ENCODE results near the gene RERE. TPM values are rescaled to one million over a fixed set of nuclear protein-coding genes. Genes with fewer than 3 reads are reported as not detected.

Gene RERE
- total RNA-seq, 2 experiments from 2014 or later = 73.1 to 211 TPM

- no TSS peak for BruUV-seq (replicated peaks)
- POLR2A ChIA-PET = interaction anchor here (0.5 to 3.3 kb wide), 20 partner anchors 10 to 196 kb away, joined by 3 to 18 read pairs (median 4); no protein-coding TSS in a partner anchor
- H3K9me3 ChIP-seq (ENCODE audit: low read length) = no peaks in the 10 kb centered on the region
- intact Hi-C loops (cut with micrococcal nuclease; ENCODE audit: unreplicated experiment) = loop anchor here (2.0 to 5.0 kb wide), 4 partner anchors 22 to 60 kb away; no protein-coding TSS in a partner anchor
- H3K36me3 ChIP-seq (ENCODE audit: insufficient read depth, low read length) = no peaks in the 10 kb centered on the region; the same call in 1 of the 2 replicates
- peak overlapping the region; percentile 52 for H3K4me3 ChIP-seq (ENCODE audit: low read depth, low read length, poor library complexity, severe bottlenecking)
- H4K20me1 ChIP-seq (ENCODE audit: insufficient read depth, low read length) = no peaks in the 10 kb centered on the region
- CTCF ChIA-PET (ENCODE audit: unreplicated experiment) = interaction anchor here (0.5 to 1.5 kb wide), 2 partner anchors 9 to 1202 kb away, joined by 3 to 5 read pairs; no protein-coding TSS in a partner anchor
- peak; percentile 90 for DNase-seq (ENCODE audit: low spot score)
- peak overlapping the region; percentile 84 for H3K27ac ChIP-seq (ENCODE audit: low read depth, low read length, poor library complexity, severe bottlenecking)
- peaks cover 77% of the 10 kb centered on the region for H3K4me1 ChIP-seq (ENCODE audit: insufficient read depth, low read length, poor library complexity, severe bottlenecking)
- H2AFZ ChIP-seq (ENCODE audit: low read length) = no peak overlapping the region
- H3K4me2 ChIP-seq (ENCODE audit: low read length) = peak overlapping the region; percentile 82
- no peaks in the 10 kb centered on the region for H3K9me2 ChIP-seq (ENCODE audit: insufficient read depth, low read length)
- no peak for TF ChIP-seq EZH2phosphoT487 (IDR thresholded peaks at IDR 0.05; ENCODE audit: borderline replicate concordance, low read depth, low read length)
- TF ChIP-seq CTCF (conservative IDR thresholded peaks at IDR 0.05; ENCODE audit: low read length) = no peak; the same call in 1 of the 2 replicates
- peaks cover 70% of the 10 kb centered on the region for H3K79me2 ChIP-seq (ENCODE audit: insufficient read depth, low read depth, low read length)
Observed at GRCh38 chr1:8472668-8473067, 344.8 kb downstream of the RERE start.

GRCh38 chr1:8471451-8471850 lies 346.0 kb downstream of the RERE start:
- Histone ChIP-seq H3K4me3 (ENCODE audit: low read depth, low read length, poor library complexity, severe bottlenecking) (no peak overlapping the region), H3K4me1 (ENCODE audit: insufficient read depth, low read length, poor library complexity, severe bottlenecking) (peaks cover 76% of the 10 kb centered on the region), H3K4me2 (ENCODE audit: low read length) (peak overlapping the region; percentile 82; the same call in 1 of the 2 replicates), H3K9me3 (ENCODE audit: low read length) (no peaks in the 10 kb centered on the region), H3K79me2 (ENCODE audit: insufficient read depth, low read depth, low read length) (peaks cover 62% of the 10 kb centered on the region), H3K27ac (ENCODE audit: low read depth, low read length, poor library complexity, severe bottlenecking) (no peak overlapping the region), H3K9me2 (ENCODE audit: insufficient read depth, low read length) (no peaks in the 10 kb centered on the region), H2AFZ (ENCODE audit: low read length) (no peak overlapping the region), H4K20me1 (ENCODE audit: insufficient read depth, low read length) (no peaks in the 10 kb centered on the region), H3K36me3 (ENCODE audit: insufficient read depth, low read length) (no peaks in the 10 kb centered on the region; the same call in 1 of the 2 replicates)
- DNase-seq (ENCODE audit: low spot score) = no peak
- TF ChIP-seq EZH2phosphoT487 (IDR thresholded peaks at IDR 0.05; ENCODE audit: borderline replicate concordance, low read depth, low read length) = no peak
- no peak for TF ChIP-seq CTCF (conservative IDR thresholded peaks at IDR 0.05; ENCODE audit: low read length)
- BruUV-seq (replicated peaks) = no TSS peak
- POLR2A ChIA-PET = interaction anchor here (0.6 to 3.3 kb wide), 10 partner anchors 11 to 62 kb away, joined by 3 to 18 read pairs (median 4); no protein-coding TSS in a partner anchor
- CTCF ChIA-PET (ENCODE audit: unreplicated experiment) = interaction anchor here (1.5 kb wide), 1 partner anchor 8 kb away, joined by 5 read pairs; no protein-coding TSS in a partner anchor
- intact Hi-C loops (cut with micrococcal nuclease; ENCODE audit: unreplicated experiment) = loop anchor here (5.0 kb wide), 1 partner anchor 61 kb away; no protein-coding TSS in a partner anchor

GRCh38 chr1:8468751-8469150 lies 348.7 kb downstream of the RERE start:
- Histone ChIP-seq H3K4me2 (ENCODE audit: low read length) (no peak overlapping the region), H4K20me1 (ENCODE audit: insufficient read depth, low read length) (no peaks in the 10 kb centered on the region), H2AFZ (ENCODE audit: low read length) (no peak overlapping the region), H3K36me3 (ENCODE audit: insufficient read depth, low read length) (peaks cover 17% of the 10 kb centered on the region; the same call in 1 of the 2 replicates), H3K4me1 (ENCODE audit: insufficient read depth, low read length, poor library complexity, severe bottlenecking) (peaks cover 79% of the 10 kb centered on the region), H3K79me2 (ENCODE audit: insufficient read depth, low read depth, low read length) (peaks cover 44% of the 10 kb centered on the region), H3K27ac (ENCODE audit: low read depth, low read length, poor library complexity, severe bottlenecking) (no peak overlapping the region), H3K9me2 (ENCODE audit: insufficient read depth, low read length) (no peaks in the 10 kb centered on the region), H3K4me3 (ENCODE audit: low read depth, low read length, poor library complexity, severe bottlenecking) (no peak overlapping the region), H3K9me3 (ENCODE audit: low read length) (no peaks in the 10 kb centered on the region)
- BruUV-seq (replicated peaks) = no TSS peak
- DNase-seq (ENCODE audit: low spot score) = no peak
- ChIA-PET POLR2A (interaction anchor here (0.6 to 1.6 kb wide), 8 partner anchors 10 to 394 kb away, joined by 3 to 7 read pairs (median 4); no protein-coding TSS in a partner anchor), CTCF (ENCODE audit: unreplicated experiment) (no interaction called here)
- intact Hi-C loops (cut with micrococcal nuclease; ENCODE audit: unreplicated experiment) = loop anchor here (5.0 kb wide), 2 partner anchors 104 to 259 kb away; no protein-coding TSS in a partner anchor
- TF ChIP-seq CTCF (conservative IDR thresholded peaks at IDR 0.05; ENCODE audit: low read length) (no peak), EZH2phosphoT487 (IDR thresholded peaks at IDR 0.05; ENCODE audit: borderline replicate concordance, low read depth, low read length) (no peak)

All from OCI-LY7 (cell line).